ES-I3 (cell line): Measurements from ENCODE around the gene CARS2.
A peak's percentile ranks its signal among the peaks of the same experiment; 100 is the strongest.
"Not testable (repeated sequence)": the region's sequence is repeated elsewhere in the genome, so short reads cannot be mapped to it uniquely, and the experiment has no call there.

Experiments
- H3K36me3 ChIP-seq: 2 replicates; pipeline ENCODE4 v1.6.1; 2013; ENCODE audit warnings: mild to moderate bottlenecking, low read length, control low read depth, moderate library complexity; ENCODE audit not compliant: insufficient read depth
- H3K4me1 ChIP-seq: 2 replicates; pipeline ENCODE4 v1.6.1; 2013; ENCODE audit warnings: mild to moderate bottlenecking, control low read depth, low read length; ENCODE audit not compliant: insufficient read depth
- H3K9ac ChIP-seq: 2 replicates; pipeline ENCODE4 v1.6.1; 2013; ENCODE audit warnings: low read depth, mild to moderate bottlenecking, low read length, moderate library complexity
- H3K9me3 ChIP-seq: 2 replicates; pipeline ENCODE4 v1.6.1; 2013; ENCODE audit warnings: mild to moderate bottlenecking, low read length, moderate library complexity; ENCODE audit not compliant: control insufficient read depth, insufficient read depth

CARS2 gene

DNA sequence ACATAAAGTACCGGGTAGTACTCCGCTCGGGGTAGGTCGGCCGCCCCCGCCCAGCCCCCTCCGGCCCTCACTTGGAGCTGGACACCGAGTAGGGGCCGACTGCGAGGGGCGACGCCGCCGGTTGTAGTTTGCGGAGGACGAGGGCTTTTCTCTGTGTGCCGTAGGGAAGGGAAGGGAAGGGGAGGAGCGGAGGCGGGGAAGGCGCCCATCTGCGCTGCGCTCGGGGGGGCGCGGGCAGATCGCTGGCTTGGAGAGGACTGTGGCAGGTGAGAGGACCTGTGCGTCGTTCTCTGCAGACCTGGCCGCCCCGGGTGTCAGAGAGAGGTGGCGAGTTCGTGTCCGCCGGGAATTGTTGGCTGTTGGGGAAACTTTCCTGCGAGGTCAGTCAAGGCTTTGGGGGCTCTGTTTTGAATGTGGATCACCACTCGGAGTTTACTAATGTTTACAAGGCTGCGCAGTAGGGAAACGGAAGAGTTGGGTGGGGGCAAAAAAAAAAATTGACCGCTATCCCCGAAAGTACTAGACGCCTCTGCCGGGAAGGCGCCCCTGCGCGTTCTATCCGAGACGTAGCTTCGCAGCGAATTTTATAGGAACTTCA lies 9.0 kb upstream of the CARS2 start:
- H3K4me1 ChIP-seq = no peaks in the 10 kb centered on the region; the same call in 1 of the 2 replicates
- peak overlapping the region; percentile 82 for H3K9ac ChIP-seq
- 0 out of 2 replicates have a peak, but pooled peaks cover 5% of the 10 kb centered on the region for H3K36me3 ChIP-seq
- no peaks in the 10 kb centered on the region for H3K9me3 ChIP-seq

DNA sequence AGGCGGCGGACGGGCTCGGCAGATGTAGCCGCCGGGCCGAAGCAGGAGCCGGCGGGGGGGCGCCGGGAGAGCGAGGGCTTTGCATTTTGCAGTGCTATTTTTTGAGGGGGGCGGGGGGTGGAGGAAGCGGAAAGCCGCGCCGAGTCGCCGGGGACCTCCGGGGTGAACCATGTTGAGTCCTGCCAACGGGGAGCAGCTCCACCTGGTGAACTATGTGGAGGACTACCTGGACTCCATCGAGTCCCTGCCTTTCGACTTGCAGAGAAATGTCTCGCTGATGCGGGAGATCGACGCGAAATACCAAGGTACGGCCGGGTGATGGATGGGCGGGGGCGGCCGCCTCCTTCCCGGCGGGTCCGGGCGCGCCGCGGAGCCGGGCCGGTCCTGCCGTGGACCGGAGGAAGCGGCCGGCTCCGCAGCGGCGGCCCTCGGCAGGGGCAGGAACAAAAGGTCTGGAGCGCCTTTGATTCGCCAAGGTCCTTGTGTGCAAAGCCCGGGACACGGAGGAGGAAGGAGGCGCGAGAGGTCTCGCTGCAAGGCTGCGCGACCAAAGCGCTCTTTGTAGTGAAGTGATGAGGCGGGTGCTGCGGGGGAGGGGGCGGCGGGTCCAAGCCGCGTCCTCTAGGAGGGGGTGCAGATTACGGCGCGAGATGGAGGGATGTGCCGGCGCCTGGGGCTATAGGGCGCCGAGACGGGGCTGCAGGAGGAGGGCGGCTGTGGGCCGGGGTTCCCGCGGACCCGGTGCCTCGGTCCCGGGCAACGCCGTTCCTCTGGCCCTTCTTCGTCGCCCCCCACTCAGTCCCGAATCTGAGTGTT lies 8.3 kb upstream of the CARS2 start:
- Histone ChIP-seq H3K4me1 (no peaks in the 10 kb centered on the region; the same call in 1 of the 2 replicates), H3K36me3 (no peaks in the 10 kb centered on the region), H3K9ac (peak overlapping the region; percentile 82), H3K9me3 (no peaks in the 10 kb centered on the region)

DNA sequence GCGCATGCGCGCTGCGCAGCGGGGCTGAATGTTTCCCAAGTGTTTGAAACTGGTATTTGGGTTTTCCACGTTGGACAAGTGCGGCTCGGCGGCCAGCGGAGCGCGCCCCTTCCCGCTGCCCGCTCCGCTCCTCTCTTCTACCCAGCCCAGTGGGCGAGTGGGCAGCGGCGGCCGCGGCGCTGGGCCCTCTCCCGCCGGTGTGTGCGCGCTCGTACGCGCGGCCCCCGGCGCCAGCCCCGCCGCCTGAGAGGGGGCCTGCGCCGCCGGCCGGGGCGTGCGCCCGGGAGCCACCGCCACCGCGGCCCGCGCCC lies 7.7 kb upstream of the CARS2 start, which contains the start of gene ING1:
TSS of gene ING1 (plus strand) at position 59 of the 311 bp plus-strand sequence. CDS start 450 bp downstream, outside the sequence.
- Histone ChIP-seq H3K9ac (peak within 1 kb of the TSS; percentile 84), H3K9me3 (no peaks in the 10 kb centered on the region), H3K36me3 (no peaks in the 10 kb centered on the region), H3K4me1 (no peaks in the 10 kb centered on the region; the same call in 1 of the 2 replicates)

DNA sequence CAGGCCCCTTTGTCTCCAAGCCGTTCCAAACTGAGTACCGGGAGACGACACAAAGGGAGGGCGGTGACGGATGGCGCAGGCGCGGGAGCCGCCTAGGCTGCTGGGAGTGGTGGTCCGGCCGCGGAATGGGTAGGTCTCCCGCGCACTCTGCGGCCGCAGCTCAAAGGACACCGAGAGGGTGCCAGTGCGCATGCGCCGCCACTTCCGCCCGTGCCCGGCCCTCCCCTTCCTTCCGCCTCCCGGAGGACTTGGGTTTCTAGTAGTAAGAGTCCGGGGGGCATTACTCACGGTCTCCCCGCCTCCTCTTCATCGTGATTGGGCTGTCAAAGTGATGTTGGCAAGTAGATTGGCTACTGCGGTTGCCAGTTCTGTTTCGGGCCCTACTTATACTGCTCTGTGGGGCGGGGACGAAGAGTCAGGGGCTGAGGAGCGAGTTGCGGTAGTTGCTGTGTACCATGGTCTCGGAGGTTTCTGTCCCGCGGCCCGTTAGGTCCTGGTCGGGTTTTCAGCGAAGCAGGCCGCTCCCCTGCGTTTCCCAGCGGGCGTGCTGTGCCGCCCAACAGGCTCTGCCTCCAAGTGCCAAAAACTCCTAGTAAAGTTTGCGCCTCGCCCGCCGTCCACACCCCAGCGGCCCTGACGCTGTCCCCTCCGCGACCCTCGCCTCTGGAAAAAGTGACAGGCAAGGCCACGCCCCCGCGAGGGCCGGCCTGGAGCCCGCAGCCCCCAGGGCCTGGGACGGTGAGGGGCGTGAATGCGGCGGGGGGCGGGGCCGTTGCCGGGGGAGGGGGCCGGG lies 7.1 kb upstream of the CARS2 start:
- Histone ChIP-seq H3K36me3 (no peaks in the 10 kb centered on the region), H3K4me1 (no peaks in the 10 kb centered on the region; the same call in 1 of the 2 replicates), H3K9ac (peak overlapping the region; percentile 84), H3K9me3 (no peaks in the 10 kb centered on the region)

GRCh38 chr13:110712081-110712848 lies 6.3 kb upstream of the CARS2 start:
- Histone ChIP-seq H3K4me1 (no peaks in the 10 kb centered on the region; the same call in 1 of the 2 replicates), H3K36me3 (no peaks in the 10 kb centered on the region), H3K9me3 (no peaks in the 10 kb centered on the region), H3K9ac (peak overlapping the region; percentile 84)

GRCh38 chr13:110706570-110707372 lies 855 bp upstream of the CARS2 start:
- H3K9ac ChIP-seq = peak overlapping the region; percentile 44; the same call in 1 of the 2 replicates
- H3K36me3 ChIP-seq = no peaks in the 10 kb centered on the region
- peaks cover 7% of the 10 kb centered on the region; the same call in 1 of the 2 replicates for H3K4me1 ChIP-seq
- H3K9me3 ChIP-seq = no peaks in the 10 kb centered on the region

- Histone ChIP-seq H3K9ac (peak overlapping the region; percentile 64), H3K36me3 (peaks cover 1% of the 10 kb centered on the region; the same call in 1 of the 2 replicates), H3K4me1 (peaks cover 7% of the 10 kb centered on the region; the same call in 1 of the 2 replicates), H3K9me3 (no peaks in the 10 kb centered on the region)
Measured at GRCh38 chr13:110705356-110705825, 525 bp downstream of the CARS2 start.

DNA sequence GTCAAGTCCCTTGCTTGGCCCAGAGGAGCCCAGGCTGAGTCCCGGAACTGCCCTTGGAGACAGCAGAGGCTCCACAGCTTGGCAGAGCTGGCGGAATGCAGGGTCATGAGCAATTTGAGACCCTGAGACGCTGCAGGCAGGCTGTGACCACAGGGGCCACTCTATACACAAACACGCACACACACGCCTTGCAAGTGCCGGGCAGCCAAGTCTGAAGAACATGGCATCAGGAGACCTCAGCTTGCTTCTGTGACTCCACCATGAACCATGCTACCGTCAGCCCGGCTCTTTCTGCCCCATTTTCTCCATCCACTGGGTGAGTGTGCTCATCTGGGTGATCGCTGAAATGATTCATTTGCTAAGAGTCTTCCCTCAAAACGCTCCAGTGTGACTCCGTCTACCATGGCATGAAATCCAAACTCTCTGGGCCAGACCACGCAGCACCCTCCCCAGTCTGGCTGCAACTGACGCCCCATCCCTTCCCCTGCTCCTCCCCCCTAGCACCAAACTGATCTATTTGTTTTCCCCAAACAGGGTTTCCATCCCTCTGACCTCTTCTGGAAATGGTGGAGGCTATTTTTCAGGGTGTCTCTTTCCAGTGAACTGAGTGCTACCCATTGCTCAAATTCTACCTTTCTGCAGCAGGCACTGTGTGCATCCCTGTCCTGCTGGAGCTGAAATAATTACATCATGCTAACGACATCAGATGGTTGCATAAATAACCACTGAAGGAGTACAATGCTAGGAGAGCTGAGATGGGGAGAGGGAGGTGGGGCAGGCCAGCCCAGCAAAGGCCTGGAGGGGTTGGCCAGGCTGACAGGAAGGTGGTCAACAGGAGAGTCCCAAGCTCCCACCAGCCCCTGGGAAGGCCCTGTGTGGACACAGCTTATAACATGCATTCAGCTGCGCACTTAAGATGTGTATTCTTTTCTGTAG lies 3.1 kb downstream of the CARS2 start:
- Histone ChIP-seq H3K9ac (no peak overlapping the region), H3K4me1 (peaks cover 7% of the 10 kb centered on the region; the same call in 1 of the 2 replicates), H3K36me3 (peaks cover 18% of the 10 kb centered on the region), H3K9me3 (no peaks in the 10 kb centered on the region)

DNA sequence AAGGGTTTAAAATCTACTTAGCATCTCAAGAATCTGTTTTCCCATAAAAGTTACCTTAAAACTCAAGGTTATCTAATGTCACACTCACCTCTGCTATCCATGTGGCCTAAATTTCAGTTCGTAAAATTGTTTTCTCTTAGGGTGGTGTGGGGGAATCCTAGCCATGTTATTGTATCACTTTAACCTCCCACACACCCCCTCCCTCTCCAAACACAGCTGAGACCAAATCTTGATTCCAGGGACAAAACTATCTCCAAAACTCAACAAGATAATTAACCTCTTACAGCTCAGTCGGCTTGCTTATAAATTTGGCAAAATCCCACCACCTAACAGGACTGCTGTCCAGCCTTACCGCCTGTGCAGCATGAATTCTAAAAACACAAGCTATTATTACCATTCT lies 3.8 kb downstream of the CARS2 start:
- no peak overlapping the region for H3K9ac ChIP-seq
- no peaks in the 10 kb centered on the region for H3K9me3 ChIP-seq
- H3K36me3 ChIP-seq = peaks cover 19% of the 10 kb centered on the region
- peaks cover 7% of the 10 kb centered on the region; the same call in 1 of the 2 replicates for H3K4me1 ChIP-seq

DNA sequence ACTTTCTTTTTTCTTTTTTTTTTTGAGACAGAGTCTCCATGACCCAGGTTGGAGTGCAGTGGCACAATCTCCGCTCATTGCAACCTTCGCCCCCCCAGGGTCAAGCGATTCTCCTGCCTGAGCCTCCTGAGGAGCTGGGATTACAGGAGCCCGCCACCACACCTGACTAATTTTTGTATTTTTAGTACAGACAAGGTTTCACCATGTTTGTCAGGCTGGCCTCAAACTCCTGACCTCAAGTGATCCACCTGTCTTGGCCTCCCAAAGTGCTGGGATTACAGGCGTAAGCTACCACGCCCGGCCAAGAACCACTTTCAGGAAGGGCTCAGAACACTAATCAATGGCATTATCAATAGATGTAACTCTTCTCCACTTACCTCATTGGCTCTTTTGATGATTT lies 4.9 kb downstream of the CARS2 start:
- H3K4me1 ChIP-seq, H3K9me3 ChIP-seq, H3K9ac ChIP-seq: not testable (repeated sequence)
- peaks cover 21% of the 10 kb centered on the region for H3K36me3 ChIP-seq

GRCh38 chr13:110700641-110701040 lies 5.3 kb downstream of the CARS2 start:
- H3K9me3 ChIP-seq = no peaks in the 10 kb centered on the region
- H3K4me1 ChIP-seq = peaks cover 3% of the 10 kb centered on the region; the same call in 1 of the 2 replicates
- peaks cover 21% of the 10 kb centered on the region for H3K36me3 ChIP-seq
- no peak overlapping the region for H3K9ac ChIP-seq

DNA sequence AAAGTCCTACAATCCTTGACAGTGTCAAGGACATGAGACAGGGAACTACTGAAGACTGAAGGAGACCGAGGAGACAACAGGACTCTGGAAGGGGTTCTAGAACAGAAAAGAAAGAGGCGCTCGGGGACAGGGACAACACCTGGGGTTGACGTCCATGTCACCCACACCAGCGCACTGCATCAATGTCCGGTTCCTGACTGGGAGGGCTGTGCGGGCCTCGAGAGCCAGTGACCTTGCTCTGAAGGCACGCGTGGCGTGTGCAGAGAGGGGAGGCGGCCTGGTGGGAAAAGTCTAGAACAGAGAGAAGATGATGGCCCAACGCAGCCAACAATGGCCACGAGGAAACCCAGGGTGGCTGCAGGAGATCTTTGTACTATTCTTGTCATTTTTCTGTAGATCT lies 5.7 kb downstream of the CARS2 start:
- peaks cover 23% of the 10 kb centered on the region for H3K36me3 ChIP-seq
- no peak overlapping the region for H3K9ac ChIP-seq
- no peaks in the 10 kb centered on the region for H3K9me3 ChIP-seq
- H3K4me1 ChIP-seq = peaks cover 3% of the 10 kb centered on the region; the same call in 1 of the 2 replicates
